Bladder microvascular endothelial cell (primary cell): ENCODE results near the gene TBCK. TPM values are rescaled to one million over a fixed set of nuclear protein-coding genes. Genes with fewer than 3 reads are reported as not detected.

Experiments
- total RNA-seq: library from RNA; depleted of rRNA; stranded (reverse); fragments of >200 nt; gene quantifications from 2 replicates; pipeline ENCODE4 v1.2.3, GENCODE V29; 2014

TBCK gene
- total RNA-seq = 20.1 and 52.7 TPM in 2 replicates

GRCh38 chr4:106315968-106316772 lies at the start of gene TBCK, which contains the start of gene AIMP1:
TBCK (minus strand) TSS chr4:106316209; CDS start chr4:106308960, 7,249 bp downstream.
AIMP1 (plus strand) TSS chr4:106316550; CDS start chr4:106325010, 8,460 bp downstream.

Other genes with a start within 250 kb of the TBCK start
- 13.1 and 19.2 TPM in 2 replicates for gene AIMP1, start 341 bp upstream of the TBCK start, total RNA-seq
- not detected in 2 replicates for gene GIMD1, start 52.6 kb upstream of the TBCK start, total RNA-seq